Neural cell (in vitro differentiated cells): ENCODE results near the gene ANXA2. TPM values are rescaled to one million over a fixed set of nuclear protein-coding genes. Genes with fewer than 3 reads are reported as not detected.

ENCODE experiments used
- H2AFZ ChIP-seq: fragments of 200-600, 300-800 bp; sonication (generic), shearing (Covaris generic); 2 replicates; pipeline ENCODE4 v1.6.0; 2014; ENCODE audit warnings: low read depth, mild to moderate bottlenecking, antibody characterized with exemption, low read length, moderate library complexity
- H3F3A ChIP-seq: fragments of 200-600 bp; shearing (Covaris generic); 2 replicates; pipeline ENCODE4 v1.6.1; 2016; ENCODE audit warnings: mild to moderate bottlenecking, moderate library complexity, mixed read lengths, antibody characterized with exemption, low read length; ENCODE audit not compliant: insufficient read depth, poor library complexity, severe bottlenecking
- H3K27ac ChIP-seq: fragments of 200-600, 300-800 bp; sonication (generic), shearing (Covaris generic); 2 replicates; pipeline ENCODE4 v1.5.1; 2014; ENCODE audit warnings: mild to moderate bottlenecking, low read length, moderate library complexity
- H3K27me3 ChIP-seq: fragments of 300-800, 200-600 bp; sonication (generic), shearing (Covaris generic); 2 replicates; pipeline ENCODE4 v1.6.0; 2014; ENCODE audit warnings: mild to moderate bottlenecking, low read depth, low read length, moderate library complexity; ENCODE audit not compliant: insufficient read depth
- H3K36me3 ChIP-seq: fragments of 300-800, 200-600 bp; sonication (generic), shearing (Covaris generic); 2 replicates; pipeline ENCODE4 v1.5.1; 2014; ENCODE audit warnings: mild to moderate bottlenecking, antibody characterized with exemption, low read length, moderate library complexity; ENCODE audit not compliant: insufficient read depth
- H3K4me2 ChIP-seq: fragments of 300-800, 200-600 bp; sonication (generic), shearing (Covaris generic); 2 replicates; pipeline ENCODE4 v1.6.0; 2014; ENCODE audit warnings: mild to moderate bottlenecking, low read length
- H3K4me3 ChIP-seq: fragments of 300-800, 200-600 bp; sonication (generic), shearing (Covaris generic); 2 replicates; pipeline ENCODE4 v1.5.1; 2014; ENCODE audit warnings: mild to moderate bottlenecking, low read length, moderate library complexity
- H3K79me2 ChIP-seq: fragments of 200-600 bp; shearing (Covaris generic); replicated peaks from 2 replicates; pipeline ENCODE4 v1.6.0; 2014; ENCODE audit warnings: mild to moderate bottlenecking, low read length, moderate library complexity; ENCODE audit not compliant: insufficient read depth
- H3K9ac ChIP-seq: fragments of 300-800, 200-600 bp; sonication (generic), shearing (Covaris generic); 2 replicates; pipeline ENCODE4 v1.6.1; 2016; ENCODE audit warnings: mild to moderate bottlenecking, low read length, mixed read lengths
- H3K9me2 ChIP-seq: fragments of 200-600 bp; shearing (Covaris generic); 2 replicates; pipeline ENCODE4 v1.6.1; 2016; ENCODE audit warnings: mild to moderate bottlenecking, low read length, mixed read lengths; ENCODE audit not compliant: insufficient read depth
- H3K9me3 ChIP-seq: fragments of 200-600, 300-800 bp; sonication (generic), shearing (Covaris generic); 2 replicates; pipeline ENCODE4 v1.6.1; 2016; ENCODE audit warnings: mild to moderate bottlenecking, mixed run types, low read length, moderate library complexity, mixed read lengths
- H4K20me1 ChIP-seq: fragments of 200-600 bp; shearing (Covaris generic); 2 replicates; pipeline ENCODE4 v1.6.1; 2016; ENCODE audit warnings: mild to moderate bottlenecking, mixed run types; ENCODE audit not compliant: insufficient read depth
- CTCF ChIP-seq: fragments of 450-650 bp; IDR thresholded peaks from 2 replicates; pipeline ENCODE4 v1.5.1; 2014; ENCODE audit warnings: antibody characterized with exemption, mild to moderate bottlenecking, moderate library complexity; ENCODE audit not compliant: poor library complexity, severe bottlenecking
- EP300 ChIP-seq: fragments of 450-650 bp; conservative IDR thresholded peaks from 2 replicates; pipeline ENCODE4 v1.6.1; 2014; ENCODE audit warnings: antibody characterized with exemption, mild to moderate bottlenecking, moderate library complexity; ENCODE audit not compliant: poor library complexity, severe bottlenecking
- EZH2 ChIP-seq: fragments of 200-600, 300-800 bp; shearing (Covaris generic), sonication (generic); IDR thresholded peaks from 2 replicates; pipeline ENCODE4 v1.6.1; 2014; ENCODE audit warnings: antibody characterized with exemption, low read length, borderline replicate concordance, mild to moderate bottlenecking; ENCODE audit not compliant: insufficient read depth, poor library complexity, severe bottlenecking
- MXI1 ChIP-seq: fragments of 450-650 bp; conservative IDR thresholded peaks from 2 replicates; pipeline ENCODE4 v1.6.1; 2014; ENCODE audit warnings: antibody characterized with exemption, mild to moderate bottlenecking; ENCODE audit not compliant: poor library complexity, severe bottlenecking
- POLR2AphosphoS5 ChIP-seq: IDR thresholded peaks from 2 replicates; pipeline ENCODE4 v1.6.1; 2012
- RAD21 ChIP-seq: fragments of 450-650 bp; conservative IDR thresholded peaks from 2 replicates; pipeline ENCODE4 v1.6.1; 2014; ENCODE audit warnings: antibody characterized with exemption, mild to moderate bottlenecking, moderate library complexity
- SMC3 ChIP-seq: fragments of 450-650 bp; conservative IDR thresholded peaks from 2 replicates; pipeline ENCODE4 v1.6.1; 2014; ENCODE audit warnings: antibody characterized with exemption, mild to moderate bottlenecking, moderate library complexity; ENCODE audit not compliant: poor library complexity
- TAF1 ChIP-seq: IDR thresholded peaks from 2 replicates; pipeline ENCODE4 v1.6.1; 2012; ENCODE audit warnings: low read depth
- polyA plus RNA-seq: library from polyadenylated mRNA; depleted of rRNA; stranded (reverse); fragments of >200 nt; gene quantifications from 2 replicates; pipeline ENCODE4 v1.2.3, GENCODE V29; 2014
- TF ChIP-seq, protein P1 (sequence below): IDR thresholded peaks from 2 replicates; pipeline ENCODE4 v1.6.1; 2012; ENCODE audit warnings: borderline replicate concordance

ANXA2 gene
- polyA plus RNA-seq, 1 donor from 2014 or later: 6.2 TPM

GRCh38 chr15:60363087-60363549 lies 34.7 kb downstream of the ANXA2 start:
- TF ChIP-seq POLR2AphosphoS5 (no peak), CTCF (no peak), SMC3 (no peak), MXI1 (no peak), RAD21 (no peak), EP300 (no peak), EZH2 (no peak)
- TF ChIP-seq, protein P1, sequence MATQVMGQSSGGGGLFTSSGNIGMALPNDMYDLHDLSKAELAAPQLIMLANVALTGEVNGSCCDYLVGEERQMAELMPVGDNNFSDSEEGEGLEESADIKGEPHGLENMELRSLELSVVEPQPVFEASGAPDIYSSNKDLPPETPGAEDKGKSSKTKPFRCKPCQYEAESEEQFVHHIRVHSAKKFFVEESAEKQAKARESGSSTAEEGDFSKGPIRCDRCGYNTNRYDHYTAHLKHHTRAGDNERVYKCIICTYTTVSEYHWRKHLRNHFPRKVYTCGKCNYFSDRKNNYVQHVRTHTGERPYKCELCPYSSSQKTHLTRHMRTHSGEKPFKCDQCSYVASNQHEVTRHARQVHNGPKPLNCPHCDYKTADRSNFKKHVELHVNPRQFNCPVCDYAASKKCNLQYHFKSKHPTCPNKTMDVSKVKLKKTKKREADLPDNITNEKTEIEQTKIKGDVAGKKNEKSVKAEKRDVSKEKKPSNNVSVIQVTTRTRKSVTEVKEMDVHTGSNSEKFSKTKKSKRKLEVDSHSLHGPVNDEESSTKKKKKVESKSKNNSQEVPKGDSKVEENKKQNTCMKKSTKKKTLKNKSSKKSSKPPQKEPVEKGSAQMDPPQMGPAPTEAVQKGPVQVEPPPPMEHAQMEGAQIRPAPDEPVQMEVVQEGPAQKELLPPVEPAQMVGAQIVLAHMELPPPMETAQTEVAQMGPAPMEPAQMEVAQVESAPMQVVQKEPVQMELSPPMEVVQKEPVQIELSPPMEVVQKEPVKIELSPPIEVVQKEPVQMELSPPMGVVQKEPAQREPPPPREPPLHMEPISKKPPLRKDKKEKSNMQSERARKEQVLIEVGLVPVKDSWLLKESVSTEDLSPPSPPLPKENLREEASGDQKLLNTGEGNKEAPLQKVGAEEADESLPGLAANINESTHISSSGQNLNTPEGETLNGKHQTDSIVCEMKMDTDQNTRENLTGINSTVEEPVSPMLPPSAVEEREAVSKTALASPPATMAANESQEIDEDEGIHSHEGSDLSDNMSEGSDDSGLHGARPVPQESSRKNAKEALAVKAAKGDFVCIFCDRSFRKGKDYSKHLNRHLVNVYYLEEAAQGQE: no peak
- H4K20me1 ChIP-seq: no peaks in the 10 kb centered on the region
- H3K9me3 ChIP-seq: no peaks in the 10 kb centered on the region
- no peaks in the 10 kb centered on the region for H3K9me2 ChIP-seq
- no peak overlapping the region for H3K4me2 ChIP-seq
- no peaks in the 10 kb centered on the region for H3K79me2 ChIP-seq
- H3K9ac ChIP-seq: no peak overlapping the region
- no peaks in the 10 kb centered on the region for H3K27me3 ChIP-seq
- H2AFZ ChIP-seq: no peak overlapping the region
- no peaks in the 10 kb centered on the region for H3K36me3 ChIP-seq
- H3K4me3 ChIP-seq: no peak overlapping the region
- H3K27ac ChIP-seq: no peak overlapping the region
- no peaks in the 10 kb centered on the region for H3F3A ChIP-seq

DNA sequence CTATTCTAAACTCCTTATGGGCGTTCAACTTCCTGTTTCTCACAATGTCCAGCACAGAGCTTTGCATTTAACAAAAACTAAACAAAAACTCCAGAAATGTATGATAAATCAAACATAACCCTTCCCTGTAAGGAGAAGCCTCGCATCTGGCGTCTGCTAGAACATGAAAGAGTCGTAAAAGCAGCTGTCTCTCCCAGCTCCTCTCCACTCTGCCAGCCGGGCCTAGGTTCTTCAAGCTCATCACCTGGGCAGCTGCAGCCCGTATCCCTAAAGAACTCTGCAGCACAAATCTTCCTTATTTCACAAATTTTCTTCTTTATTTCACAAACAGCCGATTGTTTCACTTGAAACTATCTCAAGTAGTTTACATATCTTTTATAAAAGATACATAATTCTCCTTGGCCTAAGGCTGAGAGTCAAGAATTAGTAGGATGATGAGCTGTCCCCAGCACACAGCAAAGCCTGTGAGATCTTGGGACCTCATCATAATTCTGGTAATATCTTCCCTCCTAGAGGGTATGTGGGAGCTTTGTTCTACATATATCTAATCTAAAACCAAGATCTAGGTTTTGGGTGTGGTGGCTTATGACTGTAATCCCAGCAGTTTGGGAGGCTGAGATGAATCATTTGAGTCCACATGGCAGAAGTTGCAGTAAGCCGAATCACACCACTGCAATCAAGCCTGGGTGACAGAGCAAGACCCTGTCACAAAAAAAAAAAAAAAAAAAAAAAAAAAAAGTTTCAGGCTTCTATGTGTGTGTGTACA lies 35.3 kb downstream of the ANXA2 start:
- Histone ChIP-seq H4K20me1 (no peaks in the 10 kb centered on the region), H3K4me2 (no peak overlapping the region), H2AFZ (no peak overlapping the region), H3K27me3 (no peaks in the 10 kb centered on the region), H3K27ac (no peak overlapping the region), H3K9me2 (no peaks in the 10 kb centered on the region), H3K9me3 (no peaks in the 10 kb centered on the region), H3K9ac (no peak overlapping the region), H3K79me2 (no peaks in the 10 kb centered on the region), H3F3A (no peaks in the 10 kb centered on the region), H3K36me3 (no peaks in the 10 kb centered on the region), H3K4me3 (no peak overlapping the region)
- no peak for TF ChIP-seq RAD21
- no peak for TF ChIP-seq SMC3
- TF ChIP-seq, protein P1: no peak
- no peak for TF ChIP-seq CTCF
- no peak for TF ChIP-seq EP300
- TF ChIP-seq EZH2: no peak
- TF ChIP-seq TAF1: no peak
- TF ChIP-seq POLR2AphosphoS5: no peak
- no peak for TF ChIP-seq MXI1
